ENCODE measurements around the gene GOPC.
"Not testable (repeated sequence)": the region's sequence is repeated elsewhere in the genome, so short reads cannot be mapped to it uniquely, and the experiment has no call there.

GOPC gene

DNA sequence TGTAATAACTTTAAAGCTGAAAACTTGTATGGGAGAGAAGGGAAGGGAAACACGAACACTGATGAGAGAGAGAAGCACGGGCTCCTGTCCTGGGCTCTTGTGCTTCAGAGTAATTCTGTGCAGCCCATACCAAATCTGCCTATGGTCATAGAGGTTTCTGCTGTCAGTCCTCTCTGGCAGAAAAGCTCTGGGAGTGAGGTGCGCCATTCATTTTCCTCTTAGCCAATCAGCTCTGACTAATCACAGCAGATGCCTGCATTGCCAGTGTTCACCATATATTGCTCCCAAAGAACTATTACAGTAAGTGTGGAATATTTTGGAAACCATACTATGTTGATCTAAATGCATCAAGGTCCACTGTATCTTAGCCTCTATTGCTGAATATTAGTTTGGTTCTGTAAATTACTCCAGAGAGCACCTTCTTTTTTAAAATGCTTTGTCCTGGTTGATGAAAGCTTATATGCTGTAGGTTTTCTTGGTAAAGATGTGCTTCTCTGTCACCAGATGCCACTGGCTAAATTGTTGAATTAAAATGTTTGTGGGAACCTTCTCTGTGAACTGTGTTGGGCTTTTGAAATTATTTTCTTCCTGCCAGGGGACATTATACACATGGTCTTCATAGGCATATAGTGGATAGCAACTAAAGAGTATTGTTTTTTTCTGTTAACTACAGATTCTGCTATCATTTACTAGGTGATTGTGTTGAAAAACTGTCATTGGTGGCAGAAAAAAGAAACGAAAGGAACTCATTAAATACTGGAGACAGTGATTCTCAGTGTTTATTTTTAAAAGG, 81.5 kb downstream of the GOPC start:
- TF ChIP-seq, protein P1, sequence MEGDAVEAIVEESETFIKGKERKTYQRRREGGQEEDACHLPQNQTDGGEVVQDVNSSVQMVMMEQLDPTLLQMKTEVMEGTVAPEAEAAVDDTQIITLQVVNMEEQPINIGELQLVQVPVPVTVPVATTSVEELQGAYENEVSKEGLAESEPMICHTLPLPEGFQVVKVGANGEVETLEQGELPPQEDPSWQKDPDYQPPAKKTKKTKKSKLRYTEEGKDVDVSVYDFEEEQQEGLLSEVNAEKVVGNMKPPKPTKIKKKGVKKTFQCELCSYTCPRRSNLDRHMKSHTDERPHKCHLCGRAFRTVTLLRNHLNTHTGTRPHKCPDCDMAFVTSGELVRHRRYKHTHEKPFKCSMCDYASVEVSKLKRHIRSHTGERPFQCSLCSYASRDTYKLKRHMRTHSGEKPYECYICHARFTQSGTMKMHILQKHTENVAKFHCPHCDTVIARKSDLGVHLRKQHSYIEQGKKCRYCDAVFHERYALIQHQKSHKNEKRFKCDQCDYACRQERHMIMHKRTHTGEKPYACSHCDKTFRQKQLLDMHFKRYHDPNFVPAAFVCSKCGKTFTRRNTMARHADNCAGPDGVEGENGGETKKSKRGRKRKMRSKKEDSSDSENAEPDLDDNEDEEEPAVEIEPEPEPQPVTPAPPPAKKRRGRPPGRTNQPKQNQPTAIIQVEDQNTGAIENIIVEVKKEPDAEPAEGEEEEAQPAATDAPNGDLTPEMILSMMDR (IDR thresholded peaks at IDR 0.05; ENCODE audit: insufficient read depth, low read length, poor library complexity, severe bottlenecking), result no peak
- Histone ChIP-seq H3K36me3 (ENCODE audit: control insufficient read depth, insufficient read depth, low read length) (no peaks in the 10 kb centered on the region), H3K4me3 (replicated peaks; ENCODE audit: low read depth, low read length) (no peak overlapping the region), H3K27me3 (replicated peaks; ENCODE audit: control insufficient read depth, insufficient read depth, low read length) (no peaks in the 10 kb centered on the region)
- DNase-seq (ENCODE audit: extremely low read depth, insufficient read length), result no peak

DNA sequence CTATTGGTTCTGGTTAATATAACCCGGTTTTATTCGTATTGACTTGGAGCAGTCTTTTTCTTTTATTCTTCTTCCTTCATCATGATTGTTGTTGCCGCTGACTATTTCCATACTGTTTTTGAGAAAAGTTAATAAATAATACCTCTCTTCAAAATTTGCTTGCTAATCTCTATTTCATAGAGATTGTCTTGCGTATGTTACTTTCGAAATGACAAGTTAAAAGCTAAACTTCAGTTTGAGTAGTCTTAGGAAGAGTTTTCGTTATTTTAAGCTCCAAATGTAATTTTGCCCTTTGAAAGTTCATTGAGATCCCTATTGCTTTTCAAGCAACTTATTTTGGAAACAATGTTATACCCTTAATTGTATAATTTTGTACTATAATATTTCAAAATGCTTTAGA, 83.4 kb downstream of the GOPC start:
- no peaks in the 10 kb centered on the region for H3K27me3 ChIP-seq (replicated peaks; ENCODE audit: control insufficient read depth, insufficient read depth, low read length)
- no peak overlapping the region for H3K4me3 ChIP-seq (replicated peaks; ENCODE audit: low read depth, low read length)
- H3K36me3 ChIP-seq (ENCODE audit: control insufficient read depth, insufficient read depth, low read length), result no peaks in the 10 kb centered on the region
- TF ChIP-seq, protein P1 (IDR thresholded peaks at IDR 0.05; ENCODE audit: insufficient read depth, low read length, poor library complexity, severe bottlenecking), result no peak
- no peak for DNase-seq (ENCODE audit: extremely low read depth, insufficient read length)

DNA sequence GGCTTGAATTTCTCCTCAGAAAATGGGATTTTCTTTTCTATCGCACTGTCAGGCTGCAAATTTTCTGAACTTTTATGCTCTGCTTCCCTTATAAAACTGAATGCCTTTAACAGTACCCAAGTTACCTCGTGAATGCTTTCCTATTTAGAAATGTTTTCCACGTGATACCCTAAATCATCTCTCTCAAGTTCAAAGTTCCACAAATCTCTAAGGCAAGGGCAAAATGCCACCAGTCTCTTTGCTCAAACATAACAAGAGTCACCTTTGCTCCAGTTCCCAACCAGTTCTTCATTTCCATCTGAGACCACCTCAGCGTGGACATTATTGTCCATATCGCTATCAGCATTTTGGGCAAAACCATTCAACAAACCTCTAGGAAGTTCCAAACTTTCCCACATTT, 84.3 kb downstream of the GOPC start:
- H3K4me3 ChIP-seq (replicated peaks; ENCODE audit: low read depth, low read length); DNase-seq (ENCODE audit: extremely low read depth, insufficient read length); H3K27me3 ChIP-seq (replicated peaks; ENCODE audit: control insufficient read depth, insufficient read depth, low read length); H3K36me3 ChIP-seq (ENCODE audit: control insufficient read depth, insufficient read depth, low read length): not testable (repeated sequence)

DNA sequence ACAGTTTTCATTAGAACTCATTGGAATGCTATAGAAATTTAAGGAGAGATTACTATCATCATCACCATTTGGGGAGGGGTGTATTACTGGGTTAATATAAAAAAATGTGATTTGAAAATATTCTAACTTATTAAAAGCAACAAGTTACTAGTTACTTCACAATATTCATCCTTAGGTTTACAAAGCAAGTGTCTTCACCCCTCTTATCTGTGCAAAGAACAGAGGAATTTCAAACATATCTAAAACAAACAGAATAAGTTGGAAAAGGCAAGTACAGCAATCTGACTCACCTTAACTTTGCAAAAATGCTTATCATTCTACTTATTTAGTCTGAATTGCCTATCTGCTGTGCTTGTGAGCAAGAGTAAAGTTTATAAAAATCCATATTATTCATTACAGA, 87.0 kb downstream of the GOPC start:
- H3K36me3 ChIP-seq (ENCODE audit: control insufficient read depth, insufficient read depth, low read length), result no peaks in the 10 kb centered on the region
- H3K27me3 ChIP-seq (replicated peaks; ENCODE audit: control insufficient read depth, insufficient read depth, low read length), result no peaks in the 10 kb centered on the region
- no peak for DNase-seq (ENCODE audit: extremely low read depth, insufficient read length)
- no peak overlapping the region for H3K4me3 ChIP-seq (replicated peaks; ENCODE audit: low read depth, low read length)
- TF ChIP-seq, protein P1 (IDR thresholded peaks at IDR 0.05; ENCODE audit: insufficient read depth, low read length, poor library complexity, severe bottlenecking), result no peak

DNA sequence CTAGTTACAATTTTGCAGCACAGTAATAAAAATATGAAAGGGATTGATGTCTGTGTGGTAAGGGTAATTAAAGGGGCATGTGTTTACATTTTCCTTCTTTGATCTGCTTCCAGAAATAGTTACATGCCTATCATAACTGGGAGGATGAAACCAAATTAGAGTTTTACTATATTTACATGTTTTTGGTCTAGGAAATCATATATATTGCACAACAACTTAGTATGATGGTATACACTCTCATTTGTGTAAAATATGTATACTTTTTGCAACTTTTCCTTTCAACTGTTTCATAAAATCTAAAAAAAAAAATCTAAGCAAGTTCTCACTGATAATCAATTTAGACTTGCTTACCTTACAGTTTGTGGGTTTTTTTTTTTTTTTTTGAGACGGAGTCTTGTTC, 87.7 kb downstream of the GOPC start:
- Histone ChIP-seq H3K4me3 (replicated peaks; ENCODE audit: low read depth, low read length) (no peak overlapping the region), H3K27me3 (replicated peaks; ENCODE audit: control insufficient read depth, insufficient read depth, low read length) (no peaks in the 10 kb centered on the region), H3K36me3 (ENCODE audit: control insufficient read depth, insufficient read depth, low read length) (no peaks in the 10 kb centered on the region)
- DNase-seq (ENCODE audit: extremely low read depth, insufficient read length), result no peak
- TF ChIP-seq, protein P1 (IDR thresholded peaks at IDR 0.05; ENCODE audit: insufficient read depth, low read length, poor library complexity, severe bottlenecking), result no peak

DNA sequence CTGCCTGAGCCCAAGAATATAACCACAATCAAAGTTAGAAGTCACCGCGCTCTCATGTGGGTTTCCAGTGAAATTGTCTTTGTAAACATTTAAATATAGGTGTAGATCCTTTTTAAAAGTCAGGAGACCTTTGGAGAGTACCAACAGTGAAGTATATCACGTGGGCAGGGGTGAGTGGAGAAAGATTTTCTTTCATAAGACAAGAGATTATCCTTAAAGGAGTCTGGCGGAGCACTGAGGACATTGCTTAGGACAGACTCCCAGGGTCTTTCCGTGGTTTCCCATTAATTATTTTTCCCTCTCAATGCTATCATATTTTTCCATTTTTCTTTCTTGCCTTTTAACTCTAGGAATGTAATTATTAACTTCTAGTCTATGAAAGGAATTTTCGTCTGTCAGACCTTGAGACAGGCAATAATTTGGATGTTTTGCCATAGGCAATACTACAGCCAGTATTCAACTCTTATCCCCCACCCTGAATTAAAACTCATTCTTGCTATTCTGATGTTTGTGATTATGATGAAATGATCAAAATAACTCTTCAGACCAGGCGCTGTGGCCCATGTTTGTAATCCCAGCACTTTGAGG, 88.4 kb downstream of the GOPC start:
- DNase-seq (ENCODE audit: extremely low read depth, insufficient read length), result no peak
- Histone ChIP-seq H3K4me3 (replicated peaks; ENCODE audit: low read depth, low read length) (no peak overlapping the region), H3K27me3 (replicated peaks; ENCODE audit: control insufficient read depth, insufficient read depth, low read length) (no peaks in the 10 kb centered on the region), H3K36me3 (ENCODE audit: control insufficient read depth, insufficient read depth, low read length) (no peaks in the 10 kb centered on the region)
- TF ChIP-seq, protein P1 (IDR thresholded peaks at IDR 0.05; ENCODE audit: insufficient read depth, low read length, poor library complexity, severe bottlenecking), result no peak

Measured in GM06990 (cell line).